ENCODE data around the gene PRR5L. TPM values are rescaled to one million over a fixed set of nuclear protein-coding genes. Genes with fewer than 3 reads are reported as not detected.

Gene PRR5L
- total and polyA plus RNA-seq, 9 of the 15 experiments (the other 6 are each of a cell fraction or from before 2014, with no cell fraction given): 0.11 to 0.60 (median 0.36) TPM; not detected in 2

DNA sequence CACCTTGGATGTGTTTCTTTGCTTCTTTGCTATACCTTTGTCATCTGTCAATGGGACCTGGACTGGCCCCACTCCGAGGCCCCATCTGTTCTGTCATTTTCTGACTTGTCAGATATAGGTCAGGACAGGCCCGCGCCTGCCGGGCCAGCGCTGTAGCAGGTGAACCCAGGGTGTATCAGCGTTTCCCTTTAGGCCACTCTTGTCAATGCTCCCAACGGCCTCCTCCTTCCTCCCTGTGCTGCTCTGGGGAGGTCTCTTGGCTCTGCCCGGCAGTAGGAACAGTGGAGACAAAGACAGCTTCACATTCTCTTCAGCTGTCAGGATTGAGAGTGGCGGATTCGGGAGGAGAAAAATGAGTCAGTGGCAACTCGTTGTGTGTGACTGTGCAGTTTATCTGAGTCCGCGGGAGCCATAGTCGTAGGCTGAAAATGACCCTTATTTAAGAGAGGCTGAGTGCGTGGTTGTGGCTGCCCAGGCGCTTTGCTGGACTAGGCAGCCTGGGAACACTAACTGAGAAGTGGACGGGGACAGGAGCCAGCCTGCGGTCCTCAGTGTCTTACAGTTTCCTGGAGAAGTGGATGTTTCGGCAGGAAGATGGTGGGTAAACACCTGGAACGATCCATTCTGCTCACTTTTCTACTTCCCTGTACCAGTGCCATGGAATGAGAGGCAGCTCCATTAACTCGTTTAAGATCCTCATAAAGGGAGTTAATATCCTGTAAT is 102.3 kb downstream of the PRR5L start (continued):
- TF ChIP-seq, protein P1, sequence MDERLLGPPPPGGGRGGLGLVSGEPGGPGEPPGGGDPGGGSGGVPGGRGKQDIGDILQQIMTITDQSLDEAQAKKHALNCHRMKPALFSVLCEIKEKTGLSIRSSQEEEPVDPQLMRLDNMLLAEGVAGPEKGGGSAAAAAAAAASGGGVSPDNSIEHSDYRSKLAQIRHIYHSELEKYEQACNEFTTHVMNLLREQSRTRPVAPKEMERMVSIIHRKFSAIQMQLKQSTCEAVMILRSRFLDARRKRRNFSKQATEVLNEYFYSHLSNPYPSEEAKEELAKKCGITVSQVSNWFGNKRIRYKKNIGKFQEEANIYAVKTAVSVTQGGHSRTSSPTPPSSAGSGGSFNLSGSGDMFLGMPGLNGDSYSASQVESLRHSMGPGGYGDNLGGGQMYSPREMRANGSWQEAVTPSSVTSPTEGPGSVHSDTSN (CRISPR knock-in tag; IDR thresholded peaks at IDR 0.05; ENCODE audit: low read depth): no peak
- TF ChIP-seq, protein P1 (tag; conservative IDR thresholded peaks at IDR 0.05; ENCODE audit: low read depth): peak; percentile 58; the same call in 1 of the 2 replicates
- TF ChIP-seq, protein P2, sequence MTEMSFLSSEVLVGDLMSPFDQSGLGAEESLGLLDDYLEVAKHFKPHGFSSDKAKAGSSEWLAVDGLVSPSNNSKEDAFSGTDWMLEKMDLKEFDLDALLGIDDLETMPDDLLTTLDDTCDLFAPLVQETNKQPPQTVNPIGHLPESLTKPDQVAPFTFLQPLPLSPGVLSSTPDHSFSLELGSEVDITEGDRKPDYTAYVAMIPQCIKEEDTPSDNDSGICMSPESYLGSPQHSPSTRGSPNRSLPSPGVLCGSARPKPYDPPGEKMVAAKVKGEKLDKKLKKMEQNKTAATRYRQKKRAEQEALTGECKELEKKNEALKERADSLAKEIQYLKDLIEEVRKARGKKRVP (CRISPR knock-in tag; IDR thresholded peaks at IDR 0.05): no peak
- TF ChIP-seq NFE2L1 (tag; IDR thresholded peaks at IDR 0.05; ENCODE audit: borderline replicate concordance, low read depth): peak; percentile 49; the same call in 1 of the 2 replicates
- 0 out of 2 replicates have a peak, but pooled peaks have one; percentile 19 for TF ChIP-seq SMAD4 (CRISPR knock-in tag; conservative IDR thresholded peaks at IDR 0.05)
- TF ChIP-seq PHB (CRISPR knock-in tag; IDR thresholded peaks at IDR 0.05): no peak
- TF ChIP-seq ZNF445 (CRISPR knock-in tag; IDR thresholded peaks at IDR 0.05; ENCODE audit: low read depth): no peak
- TF ChIP-seq ETS2 (tag; IDR thresholded peaks at IDR 0.05; ENCODE audit: borderline replicate concordance, poor library complexity, severe bottlenecking): no peak
- TF ChIP-seq FOSL1 (tag; conservative IDR thresholded peaks at IDR 0.05): peak; percentile 83
- TF ChIP-seq DPF2 (IDR thresholded peaks at IDR 0.05): no peak
- TF ChIP-seq, protein P3, sequence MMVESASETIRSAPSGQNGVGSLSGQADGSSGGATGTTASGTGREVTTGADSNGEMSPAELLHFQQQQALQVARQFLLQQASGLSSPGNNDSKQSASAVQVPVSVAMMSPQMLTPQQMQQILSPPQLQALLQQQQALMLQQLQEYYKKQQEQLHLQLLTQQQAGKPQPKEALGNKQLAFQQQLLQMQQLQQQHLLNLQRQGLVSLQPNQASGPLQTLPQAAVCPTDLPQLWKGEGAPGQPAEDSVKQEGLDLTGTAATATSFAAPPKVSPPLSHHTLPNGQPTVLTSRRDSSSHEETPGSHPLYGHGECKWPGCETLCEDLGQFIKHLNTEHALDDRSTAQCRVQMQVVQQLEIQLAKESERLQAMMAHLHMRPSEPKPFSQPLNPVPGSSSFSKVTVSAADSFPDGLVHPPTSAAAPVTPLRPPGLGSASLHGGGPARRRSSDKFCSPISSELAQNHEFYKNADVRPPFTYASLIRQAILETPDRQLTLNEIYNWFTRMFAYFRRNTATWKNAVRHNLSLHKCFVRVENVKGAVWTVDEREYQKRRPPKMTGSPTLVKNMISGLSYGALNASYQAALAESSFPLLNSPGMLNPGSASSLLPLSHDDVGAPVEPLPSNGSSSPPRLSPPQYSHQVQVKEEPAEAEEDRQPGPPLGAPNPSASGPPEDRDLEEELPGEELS (CRISPR knock-in tag; IDR thresholded peaks at IDR 0.05; ENCODE audit: borderline replicate concordance): no peak
- TF ChIP-seq MAFK (IDR thresholded peaks at IDR 0.05; ENCODE audit: low read length): peak; percentile 7; the same call in 1 of the 2 replicates
- 0 out of 2 replicates have a peak, but pooled peaks have one; percentile 50 for TF ChIP-seq ZNF589 (CRISPR knock-in tag; IDR thresholded peaks at IDR 0.05; ENCODE audit: low read depth)
- TF ChIP-seq, protein P4, sequence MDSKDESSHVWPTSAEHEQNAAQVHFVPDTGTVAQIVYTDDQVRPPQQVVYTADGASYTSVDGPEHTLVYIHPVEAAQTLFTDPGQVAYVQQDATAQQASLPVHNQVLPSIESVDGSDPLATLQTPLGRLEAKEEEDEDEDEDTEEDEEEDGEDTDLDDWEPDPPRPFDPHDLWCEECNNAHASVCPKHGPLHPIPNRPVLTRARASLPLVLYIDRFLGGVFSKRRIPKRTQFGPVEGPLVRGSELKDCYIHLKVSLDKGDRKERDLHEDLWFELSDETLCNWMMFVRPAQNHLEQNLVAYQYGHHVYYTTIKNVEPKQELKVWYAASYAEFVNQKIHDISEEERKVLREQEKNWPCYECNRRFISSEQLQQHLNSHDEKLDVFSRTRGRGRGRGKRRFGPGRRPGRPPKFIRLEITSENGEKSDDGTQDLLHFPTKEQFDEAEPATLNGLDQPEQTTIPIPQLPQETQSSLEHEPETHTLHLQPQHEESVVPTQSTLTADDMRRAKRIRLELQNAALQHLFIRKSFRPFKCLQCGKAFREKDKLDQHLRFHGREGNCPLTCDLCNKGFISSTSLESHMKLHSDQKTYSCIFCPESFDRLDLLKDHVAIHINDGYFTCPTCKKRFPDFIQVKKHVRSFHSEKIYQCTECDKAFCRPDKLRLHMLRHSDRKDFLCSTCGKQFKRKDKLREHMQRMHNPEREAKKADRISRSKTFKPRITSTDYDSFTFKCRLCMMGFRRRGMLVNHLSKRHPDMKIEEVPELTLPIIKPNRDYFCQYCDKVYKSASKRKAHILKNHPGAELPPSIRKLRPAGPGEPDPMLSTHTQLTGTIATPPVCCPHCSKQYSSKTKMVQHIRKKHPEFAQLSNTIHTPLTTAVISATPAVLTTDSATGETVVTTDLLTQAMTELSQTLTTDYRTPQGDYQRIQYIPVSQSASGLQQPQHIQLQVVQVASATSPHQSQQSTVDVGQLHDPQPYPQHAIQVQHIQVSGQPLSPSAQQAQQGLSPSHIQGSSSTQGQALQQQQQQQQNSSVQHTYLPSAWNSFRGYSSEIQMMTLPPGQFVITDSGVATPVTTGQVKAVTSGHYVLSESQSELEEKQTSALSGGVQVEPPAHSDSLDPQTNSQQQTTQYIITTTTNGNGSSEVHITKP (IDR thresholded peaks at IDR 0.05; ENCODE audit: partially characterized antibody): peak; percentile 41
- TF ChIP-seq CSDE1 (IDR thresholded peaks at IDR 0.05): no peak

Data from K562 (cell line).